ENCODE measurements around the gene LOC101059915.

The LOC101059915 gene

DNA sequence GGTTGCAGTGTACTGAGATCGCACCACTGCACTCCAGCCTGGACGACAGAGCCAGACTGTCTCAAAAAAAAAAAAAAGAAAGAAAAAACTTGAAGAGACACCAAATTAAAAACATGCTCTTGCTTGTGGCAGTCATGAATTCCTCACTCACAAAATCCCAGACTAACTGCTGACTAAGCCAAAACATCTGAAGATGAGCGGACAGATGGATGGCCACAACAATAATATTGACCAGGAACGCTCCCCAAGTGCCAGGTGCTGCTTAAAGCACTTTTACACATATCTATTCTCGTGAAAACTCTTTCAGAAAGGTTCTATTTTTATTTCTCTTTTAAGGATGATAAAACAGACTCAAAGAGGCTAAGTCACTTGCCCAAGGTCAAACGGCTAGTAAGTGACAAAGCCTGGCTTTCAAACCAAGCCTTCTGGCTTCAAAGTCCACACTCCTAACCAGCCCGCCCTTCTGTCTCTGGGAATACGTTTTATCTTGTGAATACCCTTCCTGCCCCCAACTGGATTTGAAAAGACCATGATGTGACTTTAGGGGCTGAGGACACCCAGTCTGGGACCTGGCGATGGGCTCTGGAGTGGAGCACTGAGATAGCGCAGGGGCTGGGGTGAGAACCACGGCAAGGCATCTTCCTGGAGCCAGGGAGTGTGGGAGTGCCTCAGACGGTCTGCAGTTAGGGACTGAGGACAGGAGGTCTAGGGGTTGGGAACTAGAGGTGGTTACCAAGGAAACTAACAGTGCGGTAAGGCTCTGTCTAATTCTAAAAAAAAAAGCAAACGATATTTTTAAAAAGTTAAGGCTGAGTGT is 39.5 kb upstream of the LOC101059915 start (continued):
- TF ChIP-seq, protein P1, sequence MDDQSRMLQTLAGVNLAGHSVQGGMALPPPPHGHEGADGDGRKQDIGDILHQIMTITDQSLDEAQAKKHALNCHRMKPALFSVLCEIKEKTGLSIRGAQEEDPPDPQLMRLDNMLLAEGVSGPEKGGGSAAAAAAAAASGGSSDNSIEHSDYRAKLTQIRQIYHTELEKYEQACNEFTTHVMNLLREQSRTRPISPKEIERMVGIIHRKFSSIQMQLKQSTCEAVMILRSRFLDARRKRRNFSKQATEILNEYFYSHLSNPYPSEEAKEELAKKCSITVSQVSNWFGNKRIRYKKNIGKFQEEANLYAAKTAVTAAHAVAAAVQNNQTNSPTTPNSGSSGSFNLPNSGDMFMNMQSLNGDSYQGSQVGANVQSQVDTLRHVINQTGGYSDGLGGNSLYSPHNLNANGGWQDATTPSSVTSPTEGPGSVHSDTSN (IDR thresholded peaks at IDR 0.05; ENCODE audit: insufficient replicate concordance, low read depth, low read length): no peak
- no peak for TF ChIP-seq EP300 (IDR thresholded peaks at IDR 0.05; ENCODE audit: borderline replicate concordance in 1 of 2, control insufficient read depth in 1 of 2, low read depth in 2 of 2, low read length in 2 of 2)
- TF ChIP-seq, protein P2, sequence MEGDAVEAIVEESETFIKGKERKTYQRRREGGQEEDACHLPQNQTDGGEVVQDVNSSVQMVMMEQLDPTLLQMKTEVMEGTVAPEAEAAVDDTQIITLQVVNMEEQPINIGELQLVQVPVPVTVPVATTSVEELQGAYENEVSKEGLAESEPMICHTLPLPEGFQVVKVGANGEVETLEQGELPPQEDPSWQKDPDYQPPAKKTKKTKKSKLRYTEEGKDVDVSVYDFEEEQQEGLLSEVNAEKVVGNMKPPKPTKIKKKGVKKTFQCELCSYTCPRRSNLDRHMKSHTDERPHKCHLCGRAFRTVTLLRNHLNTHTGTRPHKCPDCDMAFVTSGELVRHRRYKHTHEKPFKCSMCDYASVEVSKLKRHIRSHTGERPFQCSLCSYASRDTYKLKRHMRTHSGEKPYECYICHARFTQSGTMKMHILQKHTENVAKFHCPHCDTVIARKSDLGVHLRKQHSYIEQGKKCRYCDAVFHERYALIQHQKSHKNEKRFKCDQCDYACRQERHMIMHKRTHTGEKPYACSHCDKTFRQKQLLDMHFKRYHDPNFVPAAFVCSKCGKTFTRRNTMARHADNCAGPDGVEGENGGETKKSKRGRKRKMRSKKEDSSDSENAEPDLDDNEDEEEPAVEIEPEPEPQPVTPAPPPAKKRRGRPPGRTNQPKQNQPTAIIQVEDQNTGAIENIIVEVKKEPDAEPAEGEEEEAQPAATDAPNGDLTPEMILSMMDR (IDR thresholded peaks at IDR 0.05 in 2 of 3, conservative IDR thresholded peaks at IDR 0.05 in 1 of 3; ENCODE audit: control insufficient read depth in 2 of 3, extremely low read depth in 1 of 3, insufficient read depth in 1 of 3, low read depth in 3 of 3, low read length in 3 of 3): no peak

DNA sequence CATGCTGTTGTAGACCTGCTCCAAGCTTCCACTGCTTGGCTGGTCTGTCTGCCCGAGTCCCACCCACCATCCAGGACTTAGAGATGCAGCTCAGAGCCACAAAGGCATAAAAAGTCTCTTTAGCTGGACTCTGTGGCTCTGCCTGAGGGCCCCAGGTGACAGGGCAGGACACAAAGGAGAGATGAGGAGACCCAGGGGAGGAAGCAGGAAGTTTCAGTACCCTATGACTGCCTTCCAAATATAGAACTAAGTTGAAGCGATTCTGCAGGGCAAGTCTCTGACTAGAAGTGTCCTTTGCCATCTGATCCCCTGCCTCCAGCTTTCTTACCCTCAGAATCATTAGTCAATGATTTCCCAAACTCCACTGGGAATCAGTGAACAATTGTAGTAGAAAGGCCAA is 37.9 kb upstream of the LOC101059915 start:
- intact Hi-C loops (cut with micrococcal nuclease; ENCODE audit: unreplicated experiment): no loop called here
- POLR2A ChIA-PET: interaction anchor here (0.7 to 1.2 kb wide), 3 partner anchors 10 to 375 kb away, joined by 3 to 4 read pairs (median 3); no protein-coding TSS in a partner anchor
- ATAC-seq: peak; percentile 79
- Histone ChIP-seq H3K4me1 (ENCODE audit: control insufficient read depth, insufficient read depth, low read length) (peaks cover 29% of the 10 kb centered on the region), H3K9ac (ENCODE audit: control insufficient read depth, insufficient read depth, low read length) (peak overlapping the region; percentile 36; the same call in 1 of the 2 replicates), H2AFZ (ENCODE audit: control insufficient read depth, low read depth, low read length) (peak overlapping the region; percentile 62), H3K9me3 (replicated peaks; ENCODE audit: control insufficient read depth, insufficient read depth, low read length) (no peaks in the 10 kb centered on the region; the same call in 2 of the 3 replicates), H3K4me2 (ENCODE audit: control insufficient read depth, insufficient read depth) (peak overlapping the region; percentile 66), H3K27me3 (replicated peaks in 1 of 2; ENCODE audit: control insufficient read depth in 2 of 2, insufficient read depth in 2 of 2, low read length in 1 of 2) (no peaks in the 10 kb centered on the region), H3K79me2 (ENCODE audit: control insufficient read depth, insufficient read depth, low read length) (no peaks in the 10 kb centered on the region), H3K27ac (ENCODE audit: control insufficient read depth, insufficient read depth) (peak overlapping the region; percentile 81), H4K20me1 (ENCODE audit: control insufficient read depth, insufficient read depth) (no peaks in the 10 kb centered on the region), H3K4me3 (peak overlapping the region; percentile 41; the same call in 1 of the 2 replicates), H3K36me3 (ENCODE audit: control insufficient read depth in 2 of 2, insufficient read depth in 2 of 2, low read length in 1 of 2) (no peaks in the 10 kb centered on the region)
- no peak for DNase-seq (ENCODE audit: low read depth, low spot score)
- in situ Hi-C loops (cut with MboI): no loop called here
- WGBS (ENCODE audit: insufficient coverage, insufficient replicate concordance, low lambda C conversion rate, missing lambda C conversion rate): 0% methylated on average over 2 of the region's 2 CpGs
- CTCF ChIA-PET: interaction anchor here (1.4 to 1.5 kb wide), 2 partner anchors 10 to 12 kb away, joined by 4 read pairs; no protein-coding TSS in a partner anchor
- no TSS peak for BruUV-seq (replicated peaks)
- SMC1A ChIA-PET (ENCODE audit: uncharacterized antibody, unreplicated experiment): interaction anchor here (1.0 to 1.5 kb wide), 3 partner anchors 10 to 115 kb away, joined by 3 to 7 read pairs (median 4); partner anchors contain the start of gene CXCR3
- FAIRE-seq: peak; percentile 86
- RAD21 ChIA-PET (ENCODE audit: unreplicated experiment): interaction anchor here (1.2 kb wide), 1 partner anchor 9 kb away, joined by 5 read pairs; no protein-coding TSS in a partner anchor
- no peak for TF ChIP-seq NR2C2 (IDR thresholded peaks at IDR 0.05; ENCODE audit: borderline replicate concordance, control insufficient read depth, insufficient read length, low read depth)
- no peak for TF ChIP-seq ESRRA (IDR thresholded peaks at IDR 0.05; ENCODE audit: low read length)
- TF ChIP-seq YBX1 (IDR thresholded peaks at IDR 0.05): no peak
- TF ChIP-seq, protein P3, sequence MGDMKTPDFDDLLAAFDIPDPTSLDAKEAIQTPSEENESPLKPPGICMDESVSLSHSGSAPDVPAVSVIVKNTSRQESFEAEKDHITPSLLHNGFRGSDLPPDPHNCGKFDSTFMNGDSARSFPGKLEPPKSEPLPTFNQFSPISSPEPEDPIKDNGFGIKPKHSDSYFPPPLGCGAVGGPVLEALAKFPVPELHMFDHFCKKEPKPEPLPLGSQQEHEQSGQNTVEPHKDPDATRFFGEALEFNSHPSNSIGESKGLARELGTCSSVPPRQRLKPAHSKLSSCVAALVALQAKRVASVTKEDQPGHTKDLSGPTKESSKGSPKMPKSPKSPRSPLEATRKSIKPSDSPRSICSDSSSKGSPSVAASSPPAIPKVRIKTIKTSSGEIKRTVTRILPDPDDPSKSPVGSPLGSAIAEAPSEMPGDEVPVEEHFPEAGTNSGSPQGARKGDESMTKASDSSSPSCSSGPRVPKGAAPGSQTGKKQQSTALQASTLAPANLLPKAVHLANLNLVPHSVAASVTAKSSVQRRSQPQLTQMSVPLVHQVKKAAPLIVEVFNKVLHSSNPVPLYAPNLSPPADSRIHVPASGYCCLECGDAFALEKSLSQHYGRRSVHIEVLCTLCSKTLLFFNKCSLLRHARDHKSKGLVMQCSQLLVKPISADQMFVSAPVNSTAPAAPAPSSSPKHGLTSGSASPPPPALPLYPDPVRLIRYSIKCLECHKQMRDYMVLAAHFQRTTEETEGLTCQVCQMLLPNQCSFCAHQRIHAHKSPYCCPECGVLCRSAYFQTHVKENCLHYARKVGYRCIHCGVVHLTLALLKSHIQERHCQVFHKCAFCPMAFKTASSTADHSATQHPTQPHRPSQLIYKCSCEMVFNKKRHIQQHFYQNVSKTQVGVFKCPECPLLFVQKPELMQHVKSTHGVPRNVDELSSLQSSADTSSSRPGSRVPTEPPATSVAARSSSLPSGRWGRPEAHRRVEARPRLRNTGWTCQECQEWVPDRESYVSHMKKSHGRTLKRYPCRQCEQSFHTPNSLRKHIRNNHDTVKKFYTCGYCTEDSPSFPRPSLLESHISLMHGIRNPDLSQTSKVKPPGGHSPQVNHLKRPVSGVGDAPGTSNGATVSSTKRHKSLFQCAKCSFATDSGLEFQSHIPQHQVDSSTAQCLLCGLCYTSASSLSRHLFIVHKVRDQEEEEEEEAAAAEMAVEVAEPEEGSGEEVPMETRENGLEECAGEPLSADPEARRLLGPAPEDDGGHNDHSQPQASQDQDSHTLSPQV (IDR thresholded peaks at IDR 0.05): no peak
- no peak for TF ChIP-seq JUNB (IDR thresholded peaks at IDR 0.05)
- peak; percentile 74 for TF ChIP-seq SPI1 (IDR thresholded peaks at IDR 0.05; ENCODE audit: borderline replicate concordance, insufficient read depth, low read depth, low read length)
- peak; percentile 66 for TF ChIP-seq IKZF1 (conservative IDR thresholded peaks at IDR 0.05)
- TF ChIP-seq MYB (IDR thresholded peaks at IDR 0.05; ENCODE audit: borderline replicate concordance, low read depth, low read length): no peak
- TF ChIP-seq TAF1 (IDR thresholded peaks at IDR 0.05; ENCODE audit: borderline replicate concordance, low read depth, low read length): 0 out of 2 replicates have a peak, but pooled peaks have one; percentile 18
- no peak for TF ChIP-seq STAT1 (conservative IDR thresholded peaks at IDR 0.05)
